ENCODE results near the gene GYG2. TPM values are rescaled to one million over a fixed set of nuclear protein-coding genes. Genes with fewer than 3 reads are reported as not detected.

The GYG2 gene
- total RNA-seq, 4 donors from 2014 or later: 3.8 to 13.7 (median 8.5) TPM

DNA sequence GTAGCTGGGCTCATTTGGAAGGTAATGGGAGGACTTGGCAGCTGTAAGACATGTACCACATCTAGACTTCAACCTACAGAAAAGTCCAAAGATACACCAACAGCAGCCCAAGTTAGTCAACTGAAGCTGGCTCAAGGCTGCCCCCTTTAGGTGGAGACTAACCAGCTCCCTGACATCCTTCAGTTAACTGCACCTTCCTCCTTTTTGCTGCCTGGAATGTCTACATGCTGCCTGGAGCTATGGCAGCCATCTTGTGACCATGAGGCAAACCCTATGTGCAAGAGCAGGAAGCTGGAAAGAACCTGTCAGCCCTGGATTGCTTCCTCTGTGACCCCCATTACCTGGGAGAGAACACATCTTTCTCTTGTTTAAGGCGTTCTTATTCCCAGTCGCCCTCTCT lies 74.6 kb downstream of the GYG2 start:
- no peak overlapping the region for H3K27ac ChIP-seq
- no peak for ATAC-seq
- peaks cover 0 to 13% of the 10 kb centered on the region in 2 donors for H3K36me3 ChIP-seq
- H3K27me3 ChIP-seq: no peaks in the 10 kb centered on the region
- no peak for TF ChIP-seq POLR2AphosphoS5 (IDR thresholded peaks at IDR 0.05)
- no peak for TF ChIP-seq EP300 (IDR thresholded peaks at IDR 0.05)
- TF ChIP-seq POLR2A (IDR thresholded peaks at IDR 0.05): no peak
- TF ChIP-seq, protein P1, sequence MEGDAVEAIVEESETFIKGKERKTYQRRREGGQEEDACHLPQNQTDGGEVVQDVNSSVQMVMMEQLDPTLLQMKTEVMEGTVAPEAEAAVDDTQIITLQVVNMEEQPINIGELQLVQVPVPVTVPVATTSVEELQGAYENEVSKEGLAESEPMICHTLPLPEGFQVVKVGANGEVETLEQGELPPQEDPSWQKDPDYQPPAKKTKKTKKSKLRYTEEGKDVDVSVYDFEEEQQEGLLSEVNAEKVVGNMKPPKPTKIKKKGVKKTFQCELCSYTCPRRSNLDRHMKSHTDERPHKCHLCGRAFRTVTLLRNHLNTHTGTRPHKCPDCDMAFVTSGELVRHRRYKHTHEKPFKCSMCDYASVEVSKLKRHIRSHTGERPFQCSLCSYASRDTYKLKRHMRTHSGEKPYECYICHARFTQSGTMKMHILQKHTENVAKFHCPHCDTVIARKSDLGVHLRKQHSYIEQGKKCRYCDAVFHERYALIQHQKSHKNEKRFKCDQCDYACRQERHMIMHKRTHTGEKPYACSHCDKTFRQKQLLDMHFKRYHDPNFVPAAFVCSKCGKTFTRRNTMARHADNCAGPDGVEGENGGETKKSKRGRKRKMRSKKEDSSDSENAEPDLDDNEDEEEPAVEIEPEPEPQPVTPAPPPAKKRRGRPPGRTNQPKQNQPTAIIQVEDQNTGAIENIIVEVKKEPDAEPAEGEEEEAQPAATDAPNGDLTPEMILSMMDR (IDR thresholded peaks at IDR 0.05): no peak
- peaks cover 0 to 7% (median 0%) of the 10 kb centered on the region in 3 donors for H3K9me3 ChIP-seq
- H3K4me1 ChIP-seq: no peaks in the 10 kb centered on the region
- 90% methylated on average over 2 of the region's 2 CpGs; no CpG with 5 or more reads in 1 of the 2 donors for WGBS, 2 donors (ENCODE audit: low coverage in 1 of 2)
- no peak overlapping the region for H3K4me3 ChIP-seq

DNA sequence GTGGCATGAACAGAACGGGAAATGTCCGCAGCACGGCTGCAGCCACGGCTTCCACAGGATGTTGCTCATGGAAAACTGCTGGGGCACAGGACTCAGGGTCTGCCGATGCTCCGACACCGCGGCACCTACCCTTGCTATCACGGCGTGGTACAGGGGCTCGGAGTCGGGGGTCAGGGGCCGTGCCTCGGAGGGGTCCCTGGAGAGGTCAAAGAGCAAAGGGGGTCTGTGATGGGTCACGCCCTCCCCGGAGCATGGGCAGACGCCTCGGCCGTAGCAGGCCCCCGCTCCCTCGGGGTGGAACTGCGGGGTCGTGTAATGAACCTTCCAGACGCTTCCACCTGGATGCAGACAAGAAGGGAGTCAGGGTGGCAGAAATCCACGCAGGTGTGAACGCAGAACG lies 78.6 kb downstream of the GYG2 start:
- H3K4me1 ChIP-seq: no peaks in the 10 kb centered on the region
- H3K27ac ChIP-seq: no peak overlapping the region
- H3K36me3 ChIP-seq: peaks cover 0 to 22% of the 10 kb centered on the region in 2 donors
- 87% methylated on average over 3 of the region's 27 CpGs; no CpG with 5 or more reads in 1 of the 2 donors for whole genome bisulfite sequencing, 2 donors (ENCODE audit: low coverage in 1 of 2)
- no peak overlapping the region for H3K4me3 ChIP-seq
- no peaks in the 10 kb centered on the region for H3K27me3 ChIP-seq
- TF ChIP-seq EP300 (IDR thresholded peaks at IDR 0.05) (no peak), POLR2AphosphoS5 (IDR thresholded peaks at IDR 0.05) (no peak), POLR2A (IDR thresholded peaks at IDR 0.05) (no peak)
- TF ChIP-seq, protein P1 (IDR thresholded peaks at IDR 0.05): no peak
- peaks cover 0 to 7% (median 0%) of the 10 kb centered on the region in 3 donors for H3K9me3 ChIP-seq
- no peak for ATAC-seq

DNA sequence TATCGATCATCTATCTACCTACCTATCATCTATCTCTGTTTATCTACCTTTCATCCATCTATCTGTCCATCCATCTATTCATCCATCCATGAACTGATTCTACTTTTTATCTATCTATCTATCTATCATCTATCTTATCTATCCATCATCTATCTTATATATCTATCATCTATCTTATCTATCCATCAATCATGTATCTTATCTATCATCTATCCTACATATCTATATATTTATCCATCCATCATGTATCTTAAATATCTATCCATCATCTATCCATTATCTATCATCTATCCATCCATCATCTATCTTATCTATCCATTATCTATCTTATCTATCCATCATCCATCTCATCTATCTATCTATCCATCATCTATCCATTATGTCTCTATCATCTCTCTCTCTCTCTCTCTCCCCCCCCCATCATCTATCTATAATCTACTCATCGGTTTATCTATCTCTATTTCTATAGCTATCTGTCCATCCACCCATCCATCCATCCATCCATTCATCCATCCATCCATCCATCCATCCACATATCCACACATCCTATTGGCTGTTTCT lies 79.5 kb downstream of the GYG2 start:
- Histone ChIP-seq H3K4me3 (no peak overlapping the region), H3K9me3 (peaks cover 0 to 4% (median 0%) of the 10 kb centered on the region in 3 donors), H3K27me3 (no peaks in the 10 kb centered on the region), H3K4me1 (no peaks in the 10 kb centered on the region), H3K36me3 (peaks cover 0 to 22% of the 10 kb centered on the region in 2 donors), H3K27ac (no peak overlapping the region)
- WGBS, 2 donors (ENCODE audit: low coverage in 1 of 2): 0 to 100% methylated on average over 1 to 2 of the region's 2 CpGs
- no peak for ATAC-seq
- TF ChIP-seq POLR2AphosphoS5 (IDR thresholded peaks at IDR 0.05): no peak
- TF ChIP-seq EP300 (IDR thresholded peaks at IDR 0.05): no peak
- TF ChIP-seq, protein P1 (IDR thresholded peaks at IDR 0.05): no peak
- TF ChIP-seq POLR2A (IDR thresholded peaks at IDR 0.05): no peak

DNA sequence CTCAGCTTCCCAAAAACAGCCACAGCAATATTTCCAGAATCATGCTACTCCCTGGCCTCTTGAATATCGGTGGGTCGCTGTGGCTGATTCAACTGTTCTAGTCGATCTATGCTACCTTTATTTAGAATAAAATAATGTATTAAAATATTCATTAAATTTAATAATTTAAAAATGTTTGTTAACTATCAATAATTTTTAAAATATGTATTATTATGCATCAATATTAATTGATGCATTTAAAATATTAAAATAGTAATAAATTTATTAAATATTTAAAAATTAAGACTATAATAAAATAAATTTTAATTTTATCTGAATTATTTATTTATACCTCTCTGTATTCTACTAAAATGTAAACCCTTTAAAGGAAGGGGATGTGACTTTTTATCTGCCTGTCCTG lies 81.4 kb downstream of the GYG2 start:
- 93% methylated on average over 3 of the region's 3 CpGs; no CpG with 5 or more reads in 1 of the 2 donors for WGBS, 2 donors (ENCODE audit: low coverage in 1 of 2)
- Histone ChIP-seq H3K4me1 (no peaks in the 10 kb centered on the region), H3K4me3 (no peak overlapping the region), H3K36me3 (peaks cover 0 to 37% of the 10 kb centered on the region in 2 donors), H3K27me3 (no peaks in the 10 kb centered on the region), H3K9me3 (no peaks in the 10 kb centered on the region), H3K27ac (no peak overlapping the region)
- TF ChIP-seq, protein P1 (IDR thresholded peaks at IDR 0.05): no peak
- TF ChIP-seq EP300 (IDR thresholded peaks at IDR 0.05): no peak
- TF ChIP-seq POLR2A (IDR thresholded peaks at IDR 0.05): no peak
- no peak for TF ChIP-seq POLR2AphosphoS5 (IDR thresholded peaks at IDR 0.05)
- ATAC-seq: no peak

DNA sequence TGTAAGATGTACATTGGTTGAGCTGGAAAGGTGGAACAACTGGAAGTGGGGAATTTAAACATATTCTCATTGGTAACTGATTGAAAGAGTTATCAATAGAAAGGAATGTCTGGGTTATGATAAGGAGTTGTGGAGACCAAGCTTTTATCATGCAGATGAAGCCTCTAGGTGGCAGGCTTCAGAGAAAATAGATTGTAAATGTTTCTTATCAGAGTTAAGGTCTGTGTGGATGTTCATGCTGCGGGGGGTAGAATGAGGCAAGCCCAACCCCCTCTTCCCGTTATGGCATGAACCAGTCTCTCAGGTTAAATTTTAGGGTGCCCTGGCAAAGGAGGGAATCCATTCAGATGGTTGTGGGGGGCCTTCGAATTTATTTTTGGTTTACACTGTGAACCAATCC lies 84.4 kb downstream of the GYG2 start:
- H3K4me3 ChIP-seq: no peak overlapping the region
- ATAC-seq: no peak
- no peaks in the 10 kb centered on the region for H3K9me3 ChIP-seq
- H3K27me3 ChIP-seq: no peaks in the 10 kb centered on the region
- WGBS, 2 donors (ENCODE audit: low coverage in 1 of 2): 38 to 64% methylated on average over 2 of the region's 3 CpGs
- peaks cover 0 to 49% of the 10 kb centered on the region in 2 donors for H3K36me3 ChIP-seq
- no peaks in the 10 kb centered on the region for H3K4me1 ChIP-seq
- H3K27ac ChIP-seq: no peak overlapping the region
- no peak for TF ChIP-seq EP300 (IDR thresholded peaks at IDR 0.05)
- TF ChIP-seq, protein P1 (IDR thresholded peaks at IDR 0.05): no peak
- TF ChIP-seq POLR2AphosphoS5 (IDR thresholded peaks at IDR 0.05): no peak
- TF ChIP-seq POLR2A (IDR thresholded peaks at IDR 0.05): no peak

Data from gastroesophageal sphincter (tissue), 4 donors.